Measurements from ENCODE around the gene DPH1.

The DPH1 gene

DNA sequence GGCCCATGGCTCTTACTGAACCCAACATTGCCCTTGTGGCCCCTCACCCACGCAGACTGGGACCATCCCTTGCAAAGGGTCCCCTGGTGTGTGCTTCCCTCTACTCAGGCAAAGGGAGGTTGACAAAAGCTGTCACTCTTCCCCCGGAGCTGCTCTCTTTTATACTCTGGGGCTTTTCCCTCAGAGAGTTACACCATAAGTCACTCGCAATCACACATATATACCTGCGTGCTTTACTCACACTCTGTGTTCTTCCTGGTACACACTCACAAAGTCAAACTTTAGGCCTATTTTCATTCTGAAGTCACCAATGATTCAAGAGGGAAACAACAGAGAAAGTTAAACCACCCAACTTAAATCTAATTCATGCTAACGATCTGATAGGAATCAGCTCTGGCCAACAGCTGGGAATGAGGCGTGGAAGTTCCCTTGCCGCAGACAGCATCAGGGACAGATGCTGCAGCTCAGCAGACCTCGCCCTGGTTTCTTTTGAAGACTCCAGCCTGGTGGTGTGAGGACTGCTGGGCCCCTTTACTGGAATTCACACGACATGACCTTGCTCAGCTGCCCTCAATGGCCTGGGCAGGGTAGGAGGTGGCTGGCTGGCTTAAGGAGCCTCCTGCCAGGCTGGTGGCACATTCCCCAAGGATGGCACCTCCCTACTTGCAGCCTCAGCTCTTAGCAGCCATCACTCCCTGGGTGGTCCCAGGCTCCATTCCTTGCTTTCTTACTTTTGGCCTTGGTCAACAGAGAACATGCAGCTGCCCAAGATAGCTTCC, 52.2 kb downstream of the DPH1 start:
- DNase-seq: no peak

DNA sequence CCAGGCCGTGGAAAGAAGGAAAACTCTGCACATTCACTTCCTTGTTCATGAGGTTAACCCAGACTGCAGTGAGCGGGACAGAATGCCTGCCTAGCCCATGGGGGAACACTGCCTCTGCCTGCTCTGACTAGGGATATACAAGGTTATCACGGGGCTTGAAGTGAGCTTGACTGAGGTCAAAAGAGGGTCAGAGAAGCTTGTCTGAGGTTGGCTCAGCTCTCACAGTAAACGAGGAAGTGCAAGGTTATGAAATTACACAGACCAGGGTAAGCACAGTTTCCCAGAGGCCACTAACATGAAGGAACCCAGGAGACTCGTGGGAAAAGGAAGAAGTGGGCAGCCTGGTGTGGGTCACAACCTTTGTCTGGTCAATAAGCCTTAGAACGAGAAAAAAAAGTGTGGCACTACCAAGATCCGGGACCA, 53.7 kb downstream of the DPH1 start:
- DNase-seq: peak; percentile 86 to 93 (median 91)

GRCh38 chr17:2084036-2084765, 54.2 kb downstream of the DPH1 start:
- no peak for DNase-seq

GRCh38 chr17:2084766-2085647, 55.1 kb downstream of the DPH1 start:
- no peak for DNase-seq

DNA sequence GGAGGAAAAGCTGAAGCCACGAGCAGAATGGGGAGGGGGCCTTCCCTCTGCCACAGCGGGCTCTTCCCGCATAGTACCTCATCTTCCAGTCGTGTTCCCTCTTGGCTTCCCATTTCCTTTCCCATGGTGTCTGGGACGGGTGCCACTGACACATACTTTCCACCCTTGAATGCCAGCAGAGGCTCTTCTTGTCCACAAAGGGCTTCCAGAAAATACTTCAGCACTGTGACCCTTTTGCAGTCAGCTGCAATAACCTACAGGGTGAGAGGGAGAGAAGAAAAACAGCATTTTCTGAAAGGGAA, 55.6 kb downstream of the DPH1 start:
- DNase-seq: no peak

DNA sequence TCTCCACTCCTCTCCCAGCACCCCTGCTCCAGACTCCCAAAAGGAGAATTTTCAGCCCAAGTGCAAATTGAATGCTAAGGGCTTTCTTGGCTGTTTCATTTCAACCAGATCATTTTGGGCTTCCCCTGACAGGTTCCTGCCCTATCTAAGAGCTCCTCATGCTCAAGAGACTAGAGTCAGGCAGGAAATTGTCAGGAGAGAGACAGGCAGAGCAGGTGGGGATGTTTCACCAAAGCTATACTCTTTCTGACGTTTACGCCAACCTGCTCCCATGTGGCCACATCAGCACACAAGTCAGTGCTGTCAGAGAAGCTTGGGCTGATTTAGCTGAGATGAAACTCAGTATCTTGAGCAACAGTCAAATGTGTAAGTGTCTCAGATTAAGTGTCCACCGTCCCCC, 56.4 kb downstream of the DPH1 start:
- no peak for DNase-seq

DNA sequence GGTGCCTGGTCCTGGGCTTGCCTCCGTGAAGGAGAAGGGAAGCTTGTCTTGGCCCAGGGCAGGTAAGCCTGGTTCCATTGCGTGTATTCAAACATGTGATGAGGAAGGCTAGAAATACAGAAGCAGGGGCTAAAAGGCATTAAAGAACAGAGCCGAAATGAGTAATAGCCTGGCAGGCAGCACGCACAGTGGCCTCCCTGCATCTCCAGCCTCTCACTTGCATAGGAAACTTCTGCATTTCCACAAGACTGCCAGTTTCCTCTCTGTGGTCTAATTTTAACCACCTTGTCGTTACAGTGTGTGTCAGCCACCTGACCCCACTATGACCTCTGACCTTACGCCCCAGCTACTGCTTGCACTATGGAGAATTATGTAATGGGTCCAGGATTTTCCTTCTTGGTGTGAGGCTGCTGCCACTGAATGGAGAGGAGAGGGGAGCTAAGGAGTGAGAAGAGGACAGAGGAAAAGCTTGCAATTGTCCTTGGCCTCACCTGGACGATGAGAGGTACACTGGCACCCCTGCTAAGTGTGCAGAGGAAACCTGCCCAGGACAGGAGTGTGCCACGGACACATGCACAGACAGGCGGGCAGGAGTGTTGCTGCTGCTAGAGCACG, 57.8 kb downstream of the DPH1 start:
- DNase-seq: peak; percentile 89 to 96 (median 93)

- peak; percentile 35 to 61 (median 46) for DNase-seq
These were observed 59.1 kb downstream of the DPH1 start for GRCh38 chr17:2089021-2089422.

GRCh38 chr17:2090210-2090641, 60.3 kb downstream of the DPH1 start:
- DNase-seq: peak in 1 of 3 donors; percentile 50

DNA sequence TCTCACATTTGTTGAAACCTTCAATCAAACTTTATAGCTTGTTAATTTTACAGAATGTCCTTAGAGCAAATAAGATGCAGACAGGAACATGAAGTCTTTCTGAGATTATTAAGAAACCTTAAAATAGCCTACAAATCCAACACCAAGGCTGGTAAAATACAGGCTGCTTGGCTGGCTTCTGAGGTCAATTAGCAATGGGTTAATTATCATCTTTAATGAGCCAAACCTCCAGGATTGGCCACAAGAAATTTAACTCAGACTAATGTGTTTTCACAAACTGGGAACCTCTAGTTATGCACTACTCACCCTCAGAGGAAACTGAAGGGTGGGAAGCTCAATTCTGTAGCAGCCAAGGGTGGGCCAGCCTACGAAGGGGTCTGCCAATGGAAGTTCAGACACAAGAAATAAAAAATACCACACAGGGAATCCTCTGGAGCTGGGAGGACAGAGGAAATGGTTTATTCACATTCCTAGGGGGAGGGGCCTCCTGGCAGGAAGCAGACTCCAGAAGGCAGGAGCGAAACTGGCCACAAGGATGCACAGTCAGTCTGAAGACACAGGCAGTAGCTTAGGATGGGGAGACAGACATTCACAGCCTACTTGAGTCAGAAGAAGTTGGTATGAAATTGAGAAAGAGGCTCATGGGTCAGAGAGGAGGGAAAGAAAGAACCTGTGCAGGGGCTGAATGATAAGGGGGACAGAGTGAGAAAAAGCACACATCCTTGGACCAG, 61.0 kb downstream of the DPH1 start:
- DNase-seq: no peak

GRCh38 chr17:2092253-2092652, 62.3 kb downstream of the DPH1 start:
- DNase-seq: no peak

DNA sequence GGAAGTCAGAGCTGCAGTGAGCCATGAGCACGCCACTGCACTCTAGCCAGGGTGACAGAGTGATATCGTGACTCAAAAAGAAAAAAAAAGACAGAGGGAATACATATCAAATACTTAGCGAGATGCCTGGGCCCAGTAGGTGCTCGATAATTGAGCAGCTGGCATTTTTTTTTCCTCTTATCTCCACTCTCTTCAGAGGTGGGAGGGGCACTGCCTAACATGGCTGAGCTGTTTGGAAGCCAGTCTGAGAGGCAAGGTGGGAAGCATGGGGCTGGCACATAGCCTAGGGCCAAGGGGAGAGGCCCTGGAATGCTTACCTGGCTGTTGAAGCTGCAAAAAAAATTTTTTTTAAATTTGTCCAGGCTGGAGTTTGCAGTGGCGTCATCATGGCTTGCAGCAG, 63.4 kb downstream of the DPH1 start:
- no peak for DNase-seq

All from suppressor macrophage treated with lipopolysaccharide for 1 hour (primary cell).